A549 (cell line): Measurements from ENCODE around the gene ANKRD39.

ENCODE experiments used
- BHLHE40 ChIP-seq: IDR thresholded peaks from 2 replicates; pipeline ENCODE4 v1.6.1; 2012; ENCODE audit warnings: low read depth, low read length, inconsistent platforms
- CEBPB ChIP-seq, 2 experiments: fragments of >200 bp in 1 of 2; sonication (Bioruptor Twin) in 1 of 2; formaldehyde crosslinking in 1 of 2; IDR thresholded peaks; 2 replicates each; pipeline ENCODE4 v1.6.1; 2012 to 2016
- EP300 ChIP-seq, 2 experiments: fragments of >200 bp; sonication (Bioruptor Twin); formaldehyde crosslinking; IDR thresholded peaks; 2 replicates in 1 of 2; 3 replicates in 1 of 2; pipeline ENCODE4 v1.6.1; 2016 to 2017
- KDM5A ChIP-seq: fragments of 200-600 bp; sonication (generic); IDR thresholded peaks from 2 replicates; pipeline ENCODE4 v1.6.1; 2016; ENCODE audit warnings: antibody characterized with exemption, mild to moderate bottlenecking
- POLR2A ChIP-seq: IDR thresholded peaks from 2 replicates; pipeline ENCODE4 v1.6.1; 2012; ENCODE audit warnings: mild to moderate bottlenecking, low read length
- POLR2AphosphoS2 ChIP-seq: conservative IDR thresholded peaks from 2 replicates; pipeline ENCODE4 v1.6.1; 2012; ENCODE audit warnings: low read length, improper control_type of control experiment, inconsistent platforms
- RAD21 ChIP-seq, 2 experiments: fragments of >200 bp in 1 of 2; sonication (Bioruptor Twin) in 1 of 2; formaldehyde crosslinking in 1 of 2; IDR thresholded peaks in 1 of 2; conservative IDR thresholded peaks in 1 of 2; 2 replicates in 1 of 2; 3 replicates in 1 of 2; pipeline ENCODE4 v1.6.1; 2012 to 2018; ENCODE audit warnings: inconsistent platforms in 1 of 2
- RFX5 ChIP-seq: fragments of 450-650 bp; IDR thresholded peaks from 2 replicates; pipeline ENCODE4 v1.7.1; 2014; ENCODE audit warnings: antibody characterized with exemption, mild to moderate bottlenecking, moderate library complexity
- SMC3 ChIP-seq: fragments of >200 bp; sonication (Bioruptor Twin); formaldehyde crosslinking; IDR thresholded peaks from 3 replicates; pipeline ENCODE4 v1.6.1; 2018; ENCODE audit warnings: inconsistent platforms
- TFCP2L1 ChIP-seq: fragments of 250-450 bp; sonication (Bioruptor Pico); IDR thresholded peaks from 2 replicates; pipeline ENCODE4 v1.5.0; 2021; ENCODE audit warnings: mild to moderate bottlenecking
- TF ChIP-seq, protein P1 (sequence below): fragments of >200 bp; sonication (Bioruptor Twin); formaldehyde crosslinking; IDR thresholded peaks from 3 replicates; pipeline ENCODE4 v1.5.1; 2016
- TF ChIP-seq, protein P2 (sequence below): IDR thresholded peaks from 2 replicates; pipeline ENCODE4 v1.6.1; 2012

- TF ChIP-seq, protein P1, sequence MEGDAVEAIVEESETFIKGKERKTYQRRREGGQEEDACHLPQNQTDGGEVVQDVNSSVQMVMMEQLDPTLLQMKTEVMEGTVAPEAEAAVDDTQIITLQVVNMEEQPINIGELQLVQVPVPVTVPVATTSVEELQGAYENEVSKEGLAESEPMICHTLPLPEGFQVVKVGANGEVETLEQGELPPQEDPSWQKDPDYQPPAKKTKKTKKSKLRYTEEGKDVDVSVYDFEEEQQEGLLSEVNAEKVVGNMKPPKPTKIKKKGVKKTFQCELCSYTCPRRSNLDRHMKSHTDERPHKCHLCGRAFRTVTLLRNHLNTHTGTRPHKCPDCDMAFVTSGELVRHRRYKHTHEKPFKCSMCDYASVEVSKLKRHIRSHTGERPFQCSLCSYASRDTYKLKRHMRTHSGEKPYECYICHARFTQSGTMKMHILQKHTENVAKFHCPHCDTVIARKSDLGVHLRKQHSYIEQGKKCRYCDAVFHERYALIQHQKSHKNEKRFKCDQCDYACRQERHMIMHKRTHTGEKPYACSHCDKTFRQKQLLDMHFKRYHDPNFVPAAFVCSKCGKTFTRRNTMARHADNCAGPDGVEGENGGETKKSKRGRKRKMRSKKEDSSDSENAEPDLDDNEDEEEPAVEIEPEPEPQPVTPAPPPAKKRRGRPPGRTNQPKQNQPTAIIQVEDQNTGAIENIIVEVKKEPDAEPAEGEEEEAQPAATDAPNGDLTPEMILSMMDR = no peak
- no peak for TF ChIP-seq KDM5A
- TF ChIP-seq EP300 (IDR thresholded peaks at IDR 0.05) = no peak
- TF ChIP-seq SMC3 = no peak
- TF ChIP-seq POLR2A = no peak
- no peak for TF ChIP-seq BHLHE40
- no peak for TF ChIP-seq RAD21 (conservative IDR thresholded peaks at IDR 0.05 in 1 of 2, IDR thresholded peaks at IDR 0.05 in 1 of 2)
- TF ChIP-seq TFCP2L1 (CRISPR knock-in tag) = no peak
- TF ChIP-seq, protein P2, sequence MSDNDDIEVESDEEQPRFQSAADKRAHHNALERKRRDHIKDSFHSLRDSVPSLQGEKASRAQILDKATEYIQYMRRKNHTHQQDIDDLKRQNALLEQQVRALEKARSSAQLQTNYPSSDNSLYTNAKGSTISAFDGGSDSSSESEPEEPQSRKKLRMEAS = no peak
- TF ChIP-seq POLR2AphosphoS2 = no peak
- TF ChIP-seq RFX5 = no peak
- no peak for TF ChIP-seq CEBPB (IDR thresholded peaks at IDR 0.05)
These were observed 57.5 kb downstream of the ANKRD39 start for GRCh38 chr2:96800061-96801004.
